Measurements from ENCODE around the gene CXorf49.
"Not testable (repeated sequence)": the region's sequence is repeated elsewhere in the genome, so short reads cannot be mapped to it uniquely, and the experiment has no call there.

CXorf49 gene

GRCh38 chrX:71675636-71676035 is 42.4 kb downstream of the CXorf49 start:
- in situ Hi-C loops (cut with MboI; ENCODE audit: low sequenced_read_pairs): not testable (repeated sequence)

- in situ Hi-C loops (cut with MboI; ENCODE audit: low sequenced_read_pairs): no loop called here
Observed at GRCh38 chrX:71671938-71672337, 46.1 kb downstream of the CXorf49 start.

- in situ Hi-C loops (cut with MboI; ENCODE audit: low sequenced_read_pairs): no loop called here
Observed at GRCh38 chrX:71671043-71671780, 46.9 kb downstream of the CXorf49 start.

DNA sequence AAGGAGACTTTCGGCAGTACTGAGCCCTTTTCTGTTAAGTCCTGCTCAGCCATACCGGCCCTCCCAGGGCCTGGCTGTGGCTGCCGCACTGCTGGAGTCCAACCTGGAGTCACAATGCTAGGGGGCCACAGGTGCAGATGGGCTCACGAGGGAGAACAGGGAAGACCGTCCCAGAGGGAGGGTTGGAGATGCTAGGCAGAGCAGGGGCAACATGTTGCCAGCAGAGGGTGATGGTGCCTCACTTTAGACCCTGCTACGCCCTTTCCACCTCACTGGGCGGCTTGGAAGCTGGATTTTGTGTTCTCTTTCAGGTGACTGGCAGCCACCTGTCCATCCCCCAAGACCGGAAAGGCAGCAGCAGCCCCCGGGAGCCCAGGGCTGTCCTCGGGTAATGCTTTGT is 48.1 kb downstream of the CXorf49 start:
- in situ Hi-C loops (cut with MboI; ENCODE audit: low sequenced_read_pairs): not testable (repeated sequence)

DNA sequence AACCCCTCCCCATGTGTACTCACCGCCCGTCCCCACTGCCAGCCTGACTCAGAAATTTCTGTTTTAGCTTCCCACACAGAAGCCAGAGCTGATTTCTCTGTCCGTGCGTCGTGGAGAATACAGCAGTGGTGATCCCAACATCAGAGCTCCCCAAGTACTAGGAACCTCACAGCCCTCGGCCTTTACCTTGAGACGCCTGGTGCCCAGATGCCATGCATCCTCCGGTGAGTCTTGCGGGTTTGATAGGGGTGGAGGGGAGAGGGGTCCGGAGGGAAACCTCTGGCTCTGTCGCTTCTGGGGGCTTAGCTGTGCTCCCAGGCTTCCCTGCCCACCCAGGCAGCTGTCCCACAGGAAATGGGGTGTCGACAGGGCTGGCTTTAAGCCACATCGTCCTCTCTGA is 48.6 kb downstream of the CXorf49 start:
- in situ Hi-C loops (cut with MboI; ENCODE audit: low sequenced_read_pairs): no loop called here

DNA sequence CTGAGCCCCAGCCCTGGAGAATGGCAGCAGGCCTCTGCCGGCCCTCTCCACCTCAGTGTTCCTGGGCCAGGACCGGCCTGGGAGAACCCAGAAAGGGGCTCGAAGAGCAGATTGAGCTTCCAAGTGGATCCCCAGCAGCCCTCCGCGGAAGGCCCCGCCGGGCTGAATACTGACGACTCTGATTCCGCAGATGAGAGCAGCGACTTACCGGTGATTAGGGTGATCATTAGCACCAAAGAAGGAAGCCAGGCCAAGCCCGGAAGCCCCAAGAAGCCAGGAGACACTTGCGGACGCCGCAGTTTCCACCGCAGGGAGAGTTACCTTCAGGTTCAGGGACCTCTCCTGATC is 49.9 kb downstream of the CXorf49 start:
- in situ Hi-C loops (cut with MboI; ENCODE audit: low sequenced_read_pairs): no loop called here

GRCh38 chrX:71667328-71668247 is 50.5 kb downstream of the CXorf49 start, which contains the start of gene LOC101059915:
LOC101059915 (plus strand) TSS chrX:71667546.
- in situ Hi-C loops (cut with MboI; ENCODE audit: low sequenced_read_pairs): no loop called here

DNA sequence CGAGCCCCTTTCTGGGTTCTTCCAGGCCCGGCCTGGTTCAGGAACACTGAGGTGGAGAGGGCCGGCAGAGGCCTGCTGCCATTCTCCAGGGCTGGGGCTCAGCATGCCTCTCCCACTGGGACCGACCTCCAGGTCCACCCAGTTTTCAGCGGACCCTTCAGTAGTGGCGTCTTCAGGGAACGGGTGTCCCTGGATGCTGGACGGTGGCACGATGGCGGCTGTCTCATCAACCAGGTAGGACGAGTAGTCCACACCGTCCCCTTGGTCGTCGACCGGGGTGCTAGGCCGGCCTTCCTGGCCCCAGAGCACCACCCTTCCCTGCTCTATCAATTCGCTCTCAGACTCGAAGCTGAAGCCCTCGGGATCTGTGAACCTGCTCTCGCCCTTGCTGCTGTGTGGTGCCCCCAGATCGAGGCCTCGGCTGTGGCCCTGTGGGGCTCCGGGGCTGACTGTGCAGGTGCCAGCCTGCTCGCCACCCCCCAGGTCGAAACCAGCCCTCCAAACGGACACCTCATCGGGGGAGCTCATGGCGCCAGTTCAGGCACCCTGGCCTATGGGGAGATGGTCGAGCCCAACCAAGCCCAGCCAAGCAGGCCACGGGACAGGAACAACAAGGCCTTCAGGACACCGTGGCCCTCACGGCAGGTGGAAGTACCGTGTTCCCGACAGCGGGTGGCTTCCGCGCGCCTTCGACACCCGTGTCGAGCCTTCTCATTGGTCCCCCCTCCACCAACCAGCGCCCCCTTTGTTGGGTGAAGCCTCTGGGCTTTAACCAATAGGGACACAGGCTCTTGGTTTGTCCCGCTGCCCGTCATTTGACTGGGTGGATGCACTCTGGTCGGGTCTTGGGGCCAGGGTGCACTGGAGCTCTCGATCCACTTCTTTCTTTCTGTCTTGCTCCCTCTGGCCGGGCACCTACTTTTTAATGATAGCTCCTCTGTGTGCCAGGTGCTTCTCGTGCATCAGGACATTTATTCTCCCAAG is 51.6 kb downstream of the CXorf49 start:
- in situ Hi-C loops (cut with MboI; ENCODE audit: low sequenced_read_pairs): no loop called here

GRCh38 chrX:71665747-71666146 is 52.3 kb downstream of the CXorf49 start:
- in situ Hi-C loops (cut with MboI; ENCODE audit: low sequenced_read_pairs): no loop called here

DNA sequence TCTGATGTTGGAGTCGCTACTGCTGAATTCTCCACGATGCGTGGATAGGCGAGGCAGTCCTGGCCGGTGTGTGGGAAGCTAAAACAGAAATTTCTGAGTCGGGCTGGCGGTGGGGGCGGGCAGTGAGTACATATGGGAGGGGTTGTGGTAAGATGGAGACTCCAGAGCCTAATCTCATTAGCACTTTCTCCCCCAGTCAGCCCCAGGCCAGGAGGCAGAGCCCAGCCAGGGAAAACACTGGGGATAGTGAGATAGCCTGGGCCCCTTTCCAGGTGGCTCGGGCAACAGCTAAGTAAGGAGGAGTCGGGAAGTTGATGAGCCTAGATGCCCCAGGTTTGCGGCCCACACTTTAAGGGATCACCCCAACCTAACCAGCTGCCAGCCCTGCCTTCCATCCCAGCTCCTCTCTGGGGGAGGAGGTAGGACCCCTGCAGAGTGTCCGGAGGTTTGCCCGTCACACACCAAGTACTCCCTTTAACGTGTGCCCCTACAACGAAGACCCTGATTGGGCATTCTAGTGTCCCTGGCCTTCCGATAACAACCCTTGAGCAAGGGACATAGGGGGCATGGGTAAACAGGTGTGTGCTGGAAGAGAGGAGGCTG is 53.1 kb downstream of the CXorf49 start:
- in situ Hi-C loops (cut with MboI; ENCODE audit: low sequenced_read_pairs): no loop called here
